H1 (cell line): Measurements from ENCODE around the gene MAGI2.

Source experiments
- CTCF ChIP-seq, 3 experiments: IDR thresholded peaks; 1 replicate in 2 of 3; 2 replicates in 1 of 3; pipeline versions ENCODE4 v1.5.1 to v1.6.1; 2011; ENCODE audit warnings: low read length in 3 of 3, mild to moderate bottlenecking in 3 of 3, inconsistent platforms in 2 of 3, low read depth in 1 of 3, moderate library complexity in 1 of 3; ENCODE audit not compliant: insufficient read depth in 1 of 3; ENCODE audit errors: control extremely low read depth in 1 of 3
- POLR2AphosphoS5 ChIP-seq: IDR thresholded peaks from 2 replicates; pipeline ENCODE4 v1.6.1; 2011; ENCODE audit warnings: low read depth, low read length
- RFX5 ChIP-seq: IDR thresholded peaks from 2 replicates; pipeline ENCODE4 v1.6.1; 2011; ENCODE audit warnings: low read depth, low read length, improper control_type of control experiment, borderline replicate concordance
- TAF7 ChIP-seq: optimal IDR thresholded peaks from 2 replicates; pipeline ENCODE3; 2011; ENCODE audit warnings: low read depth, mild to moderate bottlenecking, inconsistent platforms, low read length, moderate library complexity, borderline replicate concordance
- YY1 ChIP-seq: IDR thresholded peaks from 2 replicates; pipeline ENCODE4 v1.6.1; 2011; ENCODE audit warnings: low read depth, mild to moderate bottlenecking, low read length

GRCh38 chr7:79407351-79407750 is 46.1 kb downstream of the MAGI2 start:
- TF ChIP-seq TAF7 = no peak
- TF ChIP-seq POLR2AphosphoS5 = no peak
- TF ChIP-seq YY1 = no peak
- TF ChIP-seq RFX5 = no peak
- no peak for TF ChIP-seq CTCF (IDR thresholded peaks at IDR 0.05; ENCODE audit: control extremely low read depth in 1 of 3, insufficient read depth in 1 of 3, low read depth in 1 of 3, low read length in 3 of 3)
